Bronchial epithelial cell (primary cell): ENCODE results near the gene AKAP6. TPM values are rescaled to one million over a fixed set of nuclear protein-coding genes. Genes with fewer than 3 reads are reported as not detected.

Experiments
- DNase-seq: peaks from one replicate; pipeline ENCODE4 v3.0.0-alpha.2; 2010; ENCODE audit warnings: low read depth
- FAIRE-seq: peaks from 2 replicates; lab custom pipeline; 2011; peaks lifted over from hg19 to GRCh38; lab: Jason Lieb, UNC
- H3K27me3 ChIP-seq: 2 replicates; pipeline ENCODE4 v1.5.1; 2011; ENCODE audit warnings: low read length; ENCODE audit not compliant: control insufficient read depth, insufficient read depth
- H3K36me3 ChIP-seq: 2 replicates; pipeline ENCODE4 v1.5.1; 2011; ENCODE audit warnings: low read length; ENCODE audit not compliant: control insufficient read depth, insufficient read depth
- H3K4me3 ChIP-seq: 2 replicates; pipeline ENCODE4 v1.5.1; 2011; ENCODE audit warnings: mild to moderate bottlenecking, low read depth, low read length, control low read depth
- CTCF ChIP-seq: IDR thresholded peaks from 2 replicates; pipeline ENCODE4 v1.5.1; 2011; ENCODE audit warnings: mild to moderate bottlenecking, moderate library complexity, low read length, control low read depth, inconsistent platforms; ENCODE audit not compliant: insufficient read depth, severe bottlenecking
- total RNA-seq: library from RNA; depleted of rRNA; stranded (reverse); fragments of >200 nt; gene quantifications from 2 replicates; pipeline ENCODE4 v1.2.1, GENCODE V29; 2014

The AKAP6 gene
- total RNA-seq, 1 donor from 2014 or later = 4.2 TPM

GRCh38 chr14:32332415-32333316 lies 3.6 kb downstream of the AKAP6 start:
- H3K27me3 ChIP-seq = no peaks in the 10 kb centered on the region
- no peak overlapping the region for H3K4me3 ChIP-seq
- no peak for TF ChIP-seq CTCF
- no peaks in the 10 kb centered on the region for H3K36me3 ChIP-seq
- FAIRE-seq = no peak
- DNase-seq = peak; percentile 82

- no peak for DNase-seq
Observed at GRCh38 chr14:32336702-32337101, 7.6 kb downstream of the AKAP6 start.

DNA sequence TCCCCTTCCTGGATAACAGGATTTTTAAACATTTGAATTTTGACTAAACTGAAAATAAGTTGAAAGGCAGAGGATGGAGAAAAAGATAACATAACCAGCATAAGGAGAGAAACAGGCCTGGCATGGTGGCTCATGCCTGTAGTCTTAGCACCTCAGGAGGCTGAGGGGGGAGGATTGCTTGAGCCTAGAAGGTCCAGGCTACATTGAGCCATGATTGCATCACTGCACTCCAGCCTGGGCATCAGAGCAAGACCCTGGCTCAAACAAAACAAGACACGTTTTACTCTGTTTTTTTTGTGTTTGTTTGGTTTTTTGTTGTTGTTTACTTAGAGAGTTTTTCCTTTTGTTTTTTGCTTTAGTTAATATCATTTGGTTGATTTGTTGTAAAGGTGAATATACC lies 8.7 kb downstream of the AKAP6 start:
- H3K4me3 ChIP-seq = no peak overlapping the region
- no peaks in the 10 kb centered on the region for H3K36me3 ChIP-seq
- no peak for TF ChIP-seq CTCF
- H3K27me3 ChIP-seq = no peaks in the 10 kb centered on the region
- DNase-seq = no peak
- FAIRE-seq = no peak

More at GRCh38 chr14:32336702-32337101, 7.6 kb downstream of the AKAP6 start:
- Histone ChIP-seq H3K4me3 (no peak overlapping the region), H3K27me3 (no peaks in the 10 kb centered on the region), H3K36me3 (no peaks in the 10 kb centered on the region)
- TF ChIP-seq CTCF = no peak
- FAIRE-seq = no peak

- no peaks in the 10 kb centered on the region for H3K36me3 ChIP-seq
- DNase-seq (no peak), FAIRE-seq (no peak)
- no peak for TF ChIP-seq CTCF
- H3K4me3 ChIP-seq = no peak overlapping the region
- H3K27me3 ChIP-seq = no peaks in the 10 kb centered on the region
Observed at GRCh38 chr14:32339188-32339587, 10.1 kb downstream of the AKAP6 start.

- peak; percentile 100 for DNase-seq
- no peak for FAIRE-seq
Observed at GRCh38 chr14:32341947-32342846, 13.1 kb downstream of the AKAP6 start.

More at GRCh38 chr14:32341947-32342846, 13.1 kb downstream of the AKAP6 start:
- Histone ChIP-seq H3K27me3 (no peaks in the 10 kb centered on the region), H3K36me3 (no peaks in the 10 kb centered on the region), H3K4me3 (no peak overlapping the region)
- TF ChIP-seq CTCF = no peak
